K562 (cell line): ENCODE measurements around the gene TEX9. TPM values are rescaled to one million over a fixed set of nuclear protein-coding genes. Genes with fewer than 3 reads are reported as not detected.

Experiments
- ARID1B ChIP-seq: fragments of 450-650 bp; IDR thresholded peaks from 2 replicates; pipeline ENCODE4 v1.6.1; 2016; ENCODE audit warnings: antibody characterized with exemption, mild to moderate bottlenecking, inconsistent platforms
- ASH1L ChIP-seq: fragments of 450-650 bp; IDR thresholded peaks from 2 replicates; pipeline ENCODE4 v1.6.1; 2018; ENCODE audit warnings: borderline replicate concordance, mild to moderate bottlenecking, low read depth; ENCODE audit not compliant: partially characterized antibody
- BHLHE40 ChIP-seq: IDR thresholded peaks from 2 replicates; pipeline ENCODE4 v1.6.1; 2011; ENCODE audit warnings: low read length, improper control_type of control experiment
- EHMT2 ChIP-seq: fragments of 450-650 bp; IDR thresholded peaks from 2 replicates; pipeline ENCODE4 v1.6.1; 2018; ENCODE audit warnings: antibody characterized with exemption
- FOSL1 ChIP-seq: fragments of 200-800 bp; sonication (Bioruptor generic); conservative IDR thresholded peaks from 2 replicates; pipeline ENCODE4 v1.6.1; 2016; ENCODE audit warnings: missing genetic modification characterization, missing compliant biosample characterization
- HDAC2 ChIP-seq: fragments of 450-650 bp; IDR thresholded peaks from 2 replicates; pipeline ENCODE4 v1.6.1; 2016; ENCODE audit warnings: mild to moderate bottlenecking
- MTA1 ChIP-seq: fragments of 450-650 bp; IDR thresholded peaks from 2 replicates; pipeline ENCODE4 v1.6.1; 2017; ENCODE audit warnings: borderline replicate concordance
- NFE2 ChIP-seq: IDR thresholded peaks from 2 replicates; pipeline ENCODE4 v1.6.1; 2014; ENCODE audit warnings: antibody characterized with exemption, low read depth
- RAD51 ChIP-seq: fragments of 450-650 bp; IDR thresholded peaks from 2 replicates; pipeline ENCODE4 v1.7.1; 2016; ENCODE audit warnings: low read depth, mild to moderate bottlenecking, borderline replicate concordance
- SRF ChIP-seq, 2 experiments: fragments of 250-450, 450-650 bp in 1 of 2; sonication (Bioruptor Pico) in 1 of 2; sonication (generic) in 1 of 2; formaldehyde crosslinking; IDR thresholded peaks; 2 replicates each; pipeline versions ENCODE4 v1.5.0 to v1.5.1; 2020 to 2022; ENCODE audit warnings: mild to moderate bottlenecking in 1 of 2, missing genetic modification reagents in 1 of 2
- ZBED1 ChIP-seq: IDR thresholded peaks from 2 replicates; pipeline ENCODE4 v1.6.1; 2014
- polyA plus RNA-seq, 8 experiments: library from polyadenylated mRNA; depleted of rRNA in 4 of 8; stranded (reverse) in 5 of 8; unstranded in 3 of 8; fragments of >200 nt; fragmentation: Nextera tagmentation in 2 of 8; fragmentation: Illumina TruSeq in 1 of 8; extraction: Ambion mirVana in 2 of 8; extraction: Trizol in 1 of 8; gene quantifications; 2 replicates each; pipeline versions ENCODE4 v1.2.1 to v1.2.3, GENCODE V29; 2011 to 2014; ENCODE audit warnings: inconsistent platforms in 1 of 8, missing spikeins in 1 of 8
- total RNA-seq, 7 experiments: library from RNA; depleted of rRNA in 6 of 7; stranded (reverse); fragments of >200 nt in 6 of 7; fragmentation: Illumina TruSeq in 2 of 7; extraction: Trizol in 2 of 7; gene quantifications; 2 replicates each; pipeline versions ENCODE4 v1.2.1 to v1.2.3, GENCODE V29; 2011 to 2021; ENCODE audit warnings: low replicate concordance in 1 of 7
- TF ChIP-seq, protein P1 (sequence below): fragments of 450-650 bp; IDR thresholded peaks from one replicate; pipeline ENCODE4 v1.6.1; 2018; ENCODE audit warnings: mild to moderate bottlenecking, moderate library complexity; ENCODE audit not compliant: partially characterized antibody
- TF ChIP-seq, protein P2 (sequence below): fragments of 450-650 bp; IDR thresholded peaks from 2 replicates; pipeline ENCODE4 v1.6.1; 2017; ENCODE audit warnings: mild to moderate bottlenecking, moderate library complexity
- TF ChIP-seq, protein P3 (sequence below), 2 experiments: fragments of 450-650 bp; IDR thresholded peaks; 2 replicates each; pipeline ENCODE4 v1.6.1; 2016; ENCODE audit warnings: mild to moderate bottlenecking in 2 of 2, borderline replicate concordance in 1 of 2, low read depth in 1 of 2, moderate library complexity in 1 of 2
- TF ChIP-seq, protein P4 (sequence below): fragments of 250-450 bp; sonication (Bioruptor Pico); IDR thresholded peaks from 2 replicates; pipeline ENCODE4 v1.5.0; 2021; ENCODE audit warnings: mild to moderate bottlenecking, borderline replicate concordance

Gene TEX9
- total and polyA plus RNA-seq, 9 of the 15 experiments (the other 6 are each of a cell fraction or from before 2014, with no cell fraction given): 0.93 to 3.6 (median 2.4) TPM

DNA sequence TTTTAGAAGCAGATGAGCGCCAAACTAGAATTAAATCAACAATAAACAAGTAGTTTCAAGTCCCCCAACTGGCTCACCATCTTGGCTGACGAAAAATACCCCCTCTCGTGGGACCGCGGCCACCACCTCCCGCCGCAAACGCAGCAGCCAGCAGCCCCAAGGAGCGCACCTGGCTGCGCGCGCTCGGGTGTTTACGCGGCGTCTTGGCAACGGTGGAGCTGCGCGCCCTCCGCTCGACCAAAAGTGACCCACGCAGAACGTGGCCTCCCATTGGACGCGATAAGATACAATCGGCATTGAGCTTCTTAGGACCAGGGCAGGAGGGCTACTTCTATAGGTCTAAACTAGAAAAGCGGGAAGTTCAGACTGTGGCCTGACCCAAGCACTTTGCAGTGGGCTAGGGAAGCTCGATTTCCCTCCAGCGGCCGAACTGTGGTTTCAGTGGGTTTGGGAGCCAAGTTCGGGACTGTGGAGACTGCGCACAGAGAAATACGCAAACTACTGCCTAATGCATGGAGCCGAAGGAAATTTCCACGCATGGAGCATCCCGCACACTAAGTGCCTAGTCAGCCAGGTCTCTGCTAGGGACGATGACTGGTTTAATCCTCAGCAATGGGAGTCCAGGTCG lies 99.8 kb downstream of the TEX9 start, which contains the start of gene MNS1 (continued):
- TF ChIP-seq, protein P1, sequence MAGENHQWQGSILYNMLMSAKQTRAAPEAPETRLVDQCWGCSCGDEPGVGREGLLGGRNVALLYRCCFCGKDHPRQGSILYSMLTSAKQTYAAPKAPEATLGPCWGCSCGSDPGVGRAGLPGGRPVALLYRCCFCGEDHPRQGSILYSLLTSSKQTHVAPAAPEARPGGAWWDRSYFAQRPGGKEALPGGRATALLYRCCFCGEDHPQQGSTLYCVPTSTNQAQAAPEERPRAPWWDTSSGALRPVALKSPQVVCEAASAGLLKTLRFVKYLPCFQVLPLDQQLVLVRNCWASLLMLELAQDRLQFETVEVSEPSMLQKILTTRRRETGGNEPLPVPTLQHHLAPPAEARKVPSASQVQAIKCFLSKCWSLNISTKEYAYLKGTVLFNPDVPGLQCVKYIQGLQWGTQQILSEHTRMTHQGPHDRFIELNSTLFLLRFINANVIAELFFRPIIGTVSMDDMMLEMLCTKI: no peak
- TF ChIP-seq, protein P2, sequence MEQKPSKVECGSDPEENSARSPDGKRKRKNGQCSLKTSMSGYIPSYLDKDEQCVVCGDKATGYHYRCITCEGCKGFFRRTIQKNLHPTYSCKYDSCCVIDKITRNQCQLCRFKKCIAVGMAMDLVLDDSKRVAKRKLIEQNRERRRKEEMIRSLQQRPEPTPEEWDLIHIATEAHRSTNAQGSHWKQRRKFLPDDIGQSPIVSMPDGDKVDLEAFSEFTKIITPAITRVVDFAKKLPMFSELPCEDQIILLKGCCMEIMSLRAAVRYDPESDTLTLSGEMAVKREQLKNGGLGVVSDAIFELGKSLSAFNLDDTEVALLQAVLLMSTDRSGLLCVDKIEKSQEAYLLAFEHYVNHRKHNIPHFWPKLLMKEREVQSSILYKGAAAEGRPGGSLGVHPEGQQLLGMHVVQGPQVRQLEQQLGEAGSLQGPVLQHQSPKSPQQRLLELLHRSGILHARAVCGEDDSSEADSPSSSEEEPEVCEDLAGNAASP: no peak
- TF ChIP-seq HDAC2 (0 out of 2 replicates have a peak, but pooled peaks have one; percentile 53), RAD51 (no peak), NFE2 (peak; percentile 20; the same call in 1 of the 2 replicates), FOSL1 (no peak), SRF (CRISPR knock-in tag; IDR thresholded peaks at IDR 0.05) (0 out of 4 replicates have a peak, but pooled peaks of 1 of the 2 experiments have one; percentile 5), ZBED1 (no peak), BHLHE40 (no peak), MTA1 (no peak), EHMT2 (no peak), ASH1L (peak; percentile 72), ARID1B (no peak)
- TF ChIP-seq, protein P3, sequence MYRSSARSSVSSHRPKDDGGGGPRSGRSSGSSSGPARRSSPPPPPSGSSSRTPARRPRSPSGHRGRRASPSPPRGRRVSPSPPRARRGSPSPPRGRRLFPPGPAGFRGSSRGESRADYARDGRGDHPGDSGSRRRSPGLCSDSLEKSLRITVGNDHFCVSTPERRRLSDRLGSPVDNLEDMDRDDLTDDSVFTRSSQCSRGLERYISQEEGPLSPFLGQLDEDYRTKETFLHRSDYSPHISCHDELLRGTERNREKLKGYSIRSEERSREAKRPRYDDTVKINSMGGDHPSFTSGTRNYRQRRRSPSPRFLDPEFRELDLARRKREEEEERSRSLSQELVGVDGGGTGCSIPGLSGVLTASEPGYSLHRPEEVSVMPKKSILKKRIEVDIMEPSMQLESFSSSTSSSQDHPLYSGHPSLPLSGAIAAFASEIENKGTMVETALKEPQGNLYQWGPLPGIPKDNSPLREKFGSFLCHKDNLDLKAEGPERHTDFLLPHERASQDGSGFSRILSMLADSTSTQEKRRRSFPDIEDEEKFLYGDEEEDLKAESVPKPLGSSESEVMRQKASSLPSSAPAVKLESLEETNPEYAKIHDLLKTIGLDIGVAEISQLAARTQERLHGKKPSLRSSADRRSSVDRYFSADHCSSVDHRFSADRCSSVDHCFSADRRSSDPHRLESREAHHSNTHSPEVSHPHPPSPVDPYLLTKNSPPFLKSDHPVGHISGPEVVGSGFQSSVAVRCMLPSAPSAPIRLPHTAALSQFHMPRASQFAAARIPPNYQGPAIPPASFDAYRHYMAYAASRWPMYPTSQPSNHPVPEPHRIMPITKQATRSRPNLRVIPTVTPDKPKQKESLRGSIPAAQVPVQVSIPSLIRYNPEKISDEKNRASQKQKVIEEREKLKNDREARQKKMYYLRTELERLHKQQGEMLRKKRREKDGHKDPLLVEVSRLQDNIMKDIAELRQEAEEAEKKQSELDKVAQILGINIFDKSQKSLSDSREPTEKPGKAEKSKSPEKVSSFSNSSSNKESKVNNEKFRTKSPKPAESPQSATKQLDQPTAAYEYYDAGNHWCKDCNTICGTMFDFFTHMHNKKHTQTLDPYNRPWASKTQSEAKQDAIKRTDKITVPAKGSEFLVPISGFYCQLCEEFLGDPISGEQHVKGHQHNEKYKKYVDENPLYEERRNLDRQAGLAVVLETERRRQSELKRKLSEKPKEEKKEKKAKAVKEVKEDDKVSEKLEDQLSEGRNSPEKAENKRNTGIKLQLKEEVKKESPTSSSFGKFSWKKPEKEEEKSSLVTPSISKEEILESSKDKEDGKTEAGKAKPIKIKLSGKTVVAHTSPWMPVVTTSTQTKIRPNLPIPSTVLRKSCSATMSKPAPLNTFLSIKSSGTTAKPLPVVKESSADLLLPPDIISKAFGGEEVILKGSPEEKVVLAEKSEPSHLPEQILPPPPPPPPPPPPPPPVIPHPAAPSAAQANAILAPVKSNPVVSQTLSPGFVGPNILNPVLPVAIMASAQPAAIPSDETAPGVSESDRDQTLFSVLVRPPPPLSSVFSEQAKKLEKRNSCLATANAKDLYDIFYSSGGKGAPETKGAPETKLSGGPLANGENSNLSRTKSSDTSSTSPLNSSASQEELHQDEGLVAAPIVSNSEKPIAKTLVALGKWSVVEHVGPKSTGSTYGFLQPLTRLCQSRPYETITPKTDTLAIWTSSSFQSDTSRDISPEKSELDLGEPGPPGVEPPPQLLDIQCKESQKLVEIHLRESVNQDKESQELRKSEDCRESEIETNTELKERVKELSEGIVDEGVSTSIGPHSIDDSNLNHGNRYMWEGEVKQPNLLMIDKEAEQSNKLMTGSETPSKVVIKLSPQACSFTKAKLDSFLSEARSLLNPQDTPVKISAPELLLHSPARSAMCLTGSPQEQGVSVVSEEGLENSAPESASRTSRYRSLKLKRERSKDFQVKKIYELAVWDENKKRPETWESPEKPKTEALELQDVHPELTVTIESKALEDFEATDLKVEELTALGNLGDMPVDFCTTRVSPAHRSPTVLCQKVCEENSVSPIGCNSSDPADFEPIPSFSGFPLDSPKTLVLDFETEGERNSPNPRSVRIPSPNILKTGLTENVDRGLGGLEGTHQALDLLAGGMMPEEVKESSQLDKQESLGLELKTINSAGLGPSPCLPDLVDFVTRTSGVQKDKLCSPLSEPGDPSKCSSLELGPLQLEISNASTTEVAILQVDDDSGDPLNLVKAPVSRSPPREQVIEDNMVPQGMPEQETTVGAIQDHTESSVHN (IDR thresholded peaks at IDR 0.05; ENCODE audit: borderline replicate concordance in 1 of 2, low read depth in 1 of 2): no peak
- TF ChIP-seq, protein P4, sequence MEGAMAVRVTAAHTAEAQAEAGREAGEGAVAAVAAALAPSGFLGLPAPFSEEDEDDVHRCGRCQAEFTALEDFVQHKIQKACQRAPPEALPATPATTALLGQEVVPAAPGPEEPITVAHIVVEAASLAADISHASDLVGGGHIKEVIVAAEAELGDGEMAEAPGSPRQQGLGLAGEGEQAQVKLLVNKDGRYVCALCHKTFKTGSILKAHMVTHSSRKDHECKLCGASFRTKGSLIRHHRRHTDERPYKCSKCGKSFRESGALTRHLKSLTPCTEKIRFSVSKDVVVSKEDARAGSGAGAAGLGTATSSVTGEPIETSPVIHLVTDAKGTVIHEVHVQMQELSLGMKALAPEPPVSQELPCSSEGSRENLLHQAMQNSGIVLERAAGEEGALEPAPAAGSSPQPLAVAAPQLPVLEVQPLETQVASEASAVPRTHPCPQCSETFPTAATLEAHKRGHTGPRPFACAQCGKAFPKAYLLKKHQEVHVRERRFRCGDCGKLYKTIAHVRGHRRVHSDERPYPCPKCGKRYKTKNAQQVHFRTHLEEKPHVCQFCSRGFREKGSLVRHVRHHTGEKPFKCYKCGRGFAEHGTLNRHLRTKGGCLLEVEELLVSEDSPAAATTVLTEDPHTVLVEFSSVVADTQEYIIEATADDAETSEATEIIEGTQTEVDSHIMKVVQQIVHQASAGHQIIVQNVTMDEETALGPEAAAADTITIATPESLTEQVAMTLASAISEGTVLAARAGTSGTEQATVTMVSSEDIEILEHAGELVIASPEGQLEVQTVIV (CRISPR knock-in tag): no peak
